ENCODE results near the gene GLT1D1.
A peak's percentile ranks its signal among the peaks of the same experiment; 100 is the strongest.

Gene GLT1D1

GRCh38 chr12:128916425-128916824 is 63.1 kb downstream of the GLT1D1 start:
- no peak for DNase-seq

GRCh38 chr12:128918481-128919260 is 65.4 kb downstream of the GLT1D1 start:
- DNase-seq = no peak

DNA sequence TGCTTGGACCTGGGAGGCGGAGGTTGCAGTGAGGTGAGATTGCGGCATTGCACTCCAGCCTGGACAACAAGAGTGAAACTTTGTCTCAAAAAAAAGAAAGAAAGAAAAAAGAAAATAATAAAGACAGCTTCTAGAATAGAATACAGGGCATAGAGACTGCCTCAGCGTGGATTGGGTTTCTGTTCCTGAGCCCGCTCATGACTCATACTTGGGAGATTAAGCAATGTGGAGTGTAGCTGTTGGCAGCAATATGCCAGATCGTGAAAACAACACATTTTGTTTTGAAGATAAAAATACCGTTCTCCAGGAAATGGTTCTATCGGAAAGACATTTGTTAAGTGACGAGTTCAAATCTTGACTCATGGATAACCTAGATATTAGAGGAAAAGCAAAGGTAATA is 67.2 kb downstream of the GLT1D1 start:
- DNase-seq = no peak

DNA sequence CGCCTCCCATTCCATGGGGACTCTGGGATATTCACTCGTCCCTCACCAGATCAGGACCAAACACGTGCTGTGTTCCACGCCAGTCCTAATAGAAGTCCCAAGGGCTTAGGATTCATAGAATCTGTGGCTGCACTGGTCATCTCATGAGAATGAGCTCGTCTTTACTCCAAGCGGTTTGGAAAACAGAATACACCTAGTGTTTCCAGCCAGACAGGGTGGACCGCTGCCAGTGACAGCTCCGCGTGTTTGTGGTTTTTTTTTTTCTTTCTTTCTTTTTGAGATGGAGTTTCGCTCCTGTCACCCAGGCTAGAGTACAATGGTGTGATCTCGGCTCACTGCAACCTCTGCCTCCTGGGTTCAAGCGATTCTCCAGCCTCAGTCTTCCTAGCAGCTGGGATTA is 75.1 kb downstream of the GLT1D1 start:
- DNase-seq = no peak

DNA sequence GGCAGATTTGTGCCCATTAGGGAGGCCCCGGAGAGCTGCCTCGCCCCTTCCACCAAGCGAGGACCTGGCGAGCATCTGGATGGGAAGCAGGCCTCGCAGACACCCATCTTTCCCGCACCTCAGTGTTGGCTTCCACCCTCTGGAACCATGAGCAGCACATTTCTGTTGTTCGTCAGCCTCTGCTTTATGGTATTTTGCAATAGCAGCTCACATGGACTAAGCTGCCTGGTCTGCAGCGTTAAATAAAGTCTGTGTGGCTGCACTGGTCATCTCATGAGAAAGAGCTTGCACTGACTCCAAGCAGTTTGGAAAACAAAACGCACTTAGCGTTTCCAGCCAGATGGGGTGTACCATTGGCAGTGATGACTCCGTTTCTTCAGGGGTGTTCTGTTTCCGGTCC is 75.8 kb downstream of the GLT1D1 start:
- DNase-seq = no peak

GRCh38 chr12:128930606-128931005 is 77.3 kb downstream of the GLT1D1 start:
- DNase-seq = peak; percentile 79

GRCh38 chr12:128932521-128932920 is 79.2 kb downstream of the GLT1D1 start:
- no peak for DNase-seq

- no peak for DNase-seq
Measured at GRCh38 chr12:128933039-128933438, 79.8 kb downstream of the GLT1D1 start.

DNA sequence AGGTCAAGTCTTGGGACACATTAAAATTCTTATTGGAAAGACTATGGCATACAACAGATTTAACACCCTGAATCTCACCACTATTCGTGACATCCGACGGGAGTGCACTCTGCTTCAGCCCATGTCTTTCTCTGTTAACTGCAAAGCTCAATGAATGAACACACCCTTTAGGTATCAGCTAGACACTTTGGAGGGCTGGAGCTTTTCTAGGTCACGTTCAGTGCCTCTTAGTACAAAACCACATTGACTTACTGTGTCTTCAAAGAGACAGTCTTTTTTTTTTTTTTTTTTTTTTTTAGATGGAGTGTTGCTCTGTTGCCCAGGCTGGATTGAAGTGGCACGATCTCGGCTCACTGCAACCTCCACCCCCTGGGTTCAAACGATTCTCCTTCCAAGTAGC is 80.6 kb downstream of the GLT1D1 start:
- no peak for DNase-seq

- no peak for DNase-seq
Measured at GRCh38 chr12:128938886-128939285, 85.6 kb downstream of the GLT1D1 start.

- no peak for DNase-seq
Measured at GRCh38 chr12:128940090-128940888, 87.0 kb downstream of the GLT1D1 start.

DNA sequence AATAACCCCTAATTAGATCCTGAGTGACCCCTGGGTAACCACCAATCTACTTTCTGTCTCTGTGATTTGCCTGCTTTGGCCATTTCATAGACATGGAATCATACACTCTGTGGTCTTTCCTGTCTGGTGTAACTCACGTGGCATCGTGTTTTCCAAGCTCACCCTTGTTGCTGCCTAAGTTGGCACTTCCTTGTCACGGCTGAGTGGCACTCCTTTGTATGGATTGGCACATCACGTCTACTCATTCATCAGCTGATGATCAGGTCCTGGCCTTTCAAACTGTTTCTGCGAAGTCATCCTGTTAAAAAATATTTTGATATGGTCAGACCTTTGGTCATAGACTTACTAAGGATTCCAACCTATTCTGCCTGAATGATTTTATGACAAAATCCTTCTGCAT is 87.7 kb downstream of the GLT1D1 start:
- no peak for DNase-seq

DNA sequence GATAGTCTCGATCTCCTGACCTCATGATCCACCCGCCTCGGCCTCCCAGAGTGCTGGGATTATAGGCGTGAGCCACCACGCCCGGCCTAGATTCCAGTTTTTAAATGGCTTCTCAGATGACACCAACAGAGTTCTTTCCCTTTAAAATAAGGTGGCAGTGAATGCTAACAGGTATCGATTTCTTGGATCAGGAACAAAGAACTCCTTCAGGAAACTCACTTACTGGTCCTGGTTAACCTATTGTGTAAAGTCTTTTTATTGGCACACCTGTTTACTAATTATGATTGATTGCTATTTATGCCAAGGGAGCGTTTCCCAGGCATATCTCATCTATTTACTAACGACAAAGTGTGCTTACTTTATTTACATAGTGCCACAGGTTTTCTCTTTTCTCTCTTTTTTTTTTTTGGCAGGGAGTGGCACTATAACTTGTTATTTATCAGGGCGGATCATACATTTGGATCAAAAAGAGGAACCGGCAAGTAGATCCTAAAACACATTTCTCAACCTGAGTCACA is 89.7 kb downstream of the GLT1D1 start:
- peak; percentile 96 for DNase-seq

GRCh38 chr12:128944956-128945355 is 91.7 kb downstream of the GLT1D1 start:
- DNase-seq = no peak

GRCh38 chr12:128947209-128947608 is 93.9 kb downstream of the GLT1D1 start:
- DNase-seq = no peak

- DNase-seq = no peak
Measured at GRCh38 chr12:128949086-128949485, 95.8 kb downstream of the GLT1D1 start.

- DNase-seq = no peak
Measured at GRCh38 chr12:128951448-128951847, 98.2 kb downstream of the GLT1D1 start.

DNA sequence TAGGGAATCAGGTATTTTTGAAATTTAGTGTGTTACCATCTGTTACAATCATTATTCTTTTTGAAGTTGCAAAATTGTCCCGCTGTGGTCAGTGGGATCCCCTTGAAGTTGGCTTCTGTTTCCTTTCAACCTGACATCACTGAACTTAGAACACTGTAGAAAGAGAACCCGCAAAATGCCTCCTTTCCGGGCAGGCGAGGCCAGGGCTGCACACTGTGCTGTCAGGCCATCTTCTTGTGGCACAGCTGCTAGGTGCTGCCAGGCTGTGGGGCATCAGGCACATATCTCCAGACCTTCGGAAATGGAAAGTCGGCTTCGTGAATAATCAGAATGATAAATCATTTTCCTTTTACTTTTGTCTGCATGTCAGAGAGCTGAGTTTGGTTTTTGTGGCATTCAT is 103.5 kb downstream of the GLT1D1 start:
- no peak for DNase-seq

DNA sequence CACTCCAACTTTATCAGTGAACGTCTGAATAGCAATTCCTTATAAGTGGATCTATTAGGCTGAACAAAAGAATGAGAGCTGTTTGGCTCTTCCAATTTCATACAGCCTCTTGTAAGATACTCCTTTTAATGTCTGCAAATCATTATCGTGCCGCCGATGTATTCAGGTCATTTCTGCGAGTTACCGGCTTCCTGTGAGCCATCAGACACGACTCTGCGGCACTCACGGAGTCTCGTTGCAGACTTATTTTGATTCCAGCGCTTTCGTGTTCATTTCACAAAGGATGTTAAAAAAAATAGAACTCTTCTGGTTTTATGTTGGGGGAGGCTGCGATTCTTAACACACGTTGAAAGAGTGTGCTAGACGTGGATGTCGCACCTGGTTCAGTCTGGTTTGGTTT is 106.6 kb downstream of the GLT1D1 start:
- peak; percentile 92 for DNase-seq

DNA sequence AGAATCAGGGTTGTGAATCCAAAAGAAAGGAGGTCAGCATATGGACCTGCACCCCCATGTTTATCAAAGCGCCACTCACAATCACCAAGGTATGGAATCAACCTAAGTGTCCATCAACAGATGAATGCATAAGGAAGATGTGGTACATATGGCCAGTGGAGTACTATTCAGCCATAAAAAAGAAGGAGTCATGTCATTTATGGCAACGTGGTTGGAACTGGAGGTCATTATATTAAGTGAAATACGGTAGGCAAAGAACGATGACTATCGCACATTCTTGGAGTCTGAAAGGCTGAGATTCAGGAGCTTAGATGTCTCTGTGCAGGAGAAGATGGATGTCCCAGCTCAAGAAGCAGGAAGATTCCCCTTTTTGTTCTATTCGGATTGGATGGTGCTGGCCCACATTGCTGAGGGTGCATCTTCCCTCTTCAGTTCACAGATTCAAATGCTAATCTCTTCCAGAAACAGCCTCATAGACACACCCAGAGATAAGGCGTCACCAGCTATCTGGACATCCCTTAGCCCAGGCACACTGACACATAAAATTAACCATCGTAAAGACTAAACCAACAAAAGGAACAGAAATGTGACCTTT is 108.1 kb downstream of the GLT1D1 start:
- DNase-seq = no peak

DNA sequence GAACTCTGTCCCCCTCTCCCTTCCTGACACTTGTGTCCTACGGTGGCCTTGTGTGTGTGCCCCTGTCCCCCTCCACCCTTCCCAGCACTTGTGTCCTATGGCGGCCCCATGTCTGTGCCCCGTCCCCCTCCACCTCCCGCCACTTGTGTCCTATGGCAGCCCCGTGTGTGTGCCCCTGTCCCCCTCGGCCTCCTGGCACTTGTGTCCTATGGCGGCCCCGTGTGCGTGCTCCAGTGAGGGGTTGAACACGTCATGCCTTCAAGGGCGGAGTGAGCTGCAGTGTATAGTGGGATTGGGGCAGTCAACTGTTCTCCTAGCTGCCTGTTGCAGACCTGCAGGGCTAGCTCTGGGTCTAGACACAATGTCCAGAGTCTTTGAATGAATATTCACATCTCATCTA is 108.7 kb downstream of the GLT1D1 start:
- no peak for DNase-seq

DNA sequence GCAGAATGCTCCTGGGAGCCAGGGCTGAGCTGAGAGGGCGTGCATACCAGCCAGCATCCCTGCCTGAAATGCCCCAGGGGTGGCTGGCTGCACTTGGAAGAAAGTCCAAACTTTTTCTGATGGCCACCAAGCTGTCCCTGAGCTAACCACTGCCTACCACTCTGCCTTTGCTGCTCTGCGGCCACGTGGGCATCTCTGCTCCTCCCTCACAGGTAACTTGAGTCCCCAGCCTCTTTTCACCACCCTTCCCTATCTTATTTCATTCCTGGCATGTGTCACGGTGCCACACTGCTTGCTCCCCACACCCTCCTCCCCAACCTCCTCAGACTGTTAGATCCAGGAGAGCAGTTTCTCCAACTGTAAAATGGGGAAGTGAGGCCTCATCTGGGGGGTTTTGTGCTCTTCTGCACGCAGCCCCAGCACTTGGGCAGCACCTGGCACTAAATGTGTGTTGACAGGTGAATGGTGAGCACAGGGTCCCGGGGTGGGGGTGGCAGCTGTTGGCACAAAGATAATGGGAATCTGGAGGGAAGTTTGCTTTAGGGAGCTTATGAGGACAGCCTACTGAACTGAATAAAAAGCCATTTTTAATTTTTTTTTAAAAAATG is 113.0 kb downstream of the GLT1D1 start:
- peak; percentile 94 for DNase-seq

DNA sequence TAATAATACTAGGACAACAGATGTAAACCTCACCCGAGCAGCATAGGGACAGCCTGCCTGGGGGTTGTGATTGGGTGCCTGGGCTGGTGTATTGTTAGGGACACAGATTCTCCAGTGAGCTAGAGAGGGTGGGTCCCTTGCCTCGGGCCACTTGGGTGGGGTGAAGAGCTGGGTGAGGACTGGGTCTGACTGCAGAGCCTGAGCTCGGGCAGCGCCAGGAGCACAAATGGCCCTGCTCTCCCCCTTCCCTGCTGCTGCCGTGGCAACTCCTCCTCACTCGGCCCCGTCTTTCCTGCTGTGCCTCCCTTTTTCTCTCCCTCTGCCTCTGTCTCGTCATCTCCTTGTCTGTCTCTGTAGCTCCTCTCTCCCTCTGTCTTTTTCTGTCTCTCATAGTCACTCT is 115.4 kb downstream of the GLT1D1 start:
- DNase-seq = no peak
